Astrocyte (in vitro differentiated cells and primary cell): ENCODE measurements around the gene IRGM.

ENCODE experiments used
- CTCF ChIP-seq: IDR thresholded peaks from 2 replicates; pipeline ENCODE4 v1.5.1; 2011; ENCODE audit warnings: low read depth, mild to moderate bottlenecking, inconsistent platforms, low read length, moderate library complexity; ENCODE audit not compliant: insufficient read depth
- EZH2 ChIP-seq: IDR thresholded peaks from 2 replicates; pipeline ENCODE4 v1.6.1; 2012; ENCODE audit warnings: mild to moderate bottlenecking, low read length, inconsistent platforms; ENCODE audit not compliant: insufficient read depth

- TF ChIP-seq CTCF (no peak), EZH2 (no peak)
Observed at GRCh38 chr5:150860246-150860821, 14.0 kb downstream of the IRGM start.
